CD4-positive, alpha-beta T cell (primary cell): ENCODE measurements around the gene GPR158. TPM values are rescaled to one million over a fixed set of nuclear protein-coding genes. Genes with fewer than 3 reads are reported as not detected.

Experiments used
- ATAC-seq: fragments of 200-7000 bp; cut with Tn5 transposase; one replicate; pipeline ENCODE4 v1.10.0; 2022; ENCODE audit warnings: mild to moderate bottlenecking; ENCODE audit not compliant: poor library complexity
- CTCF ChIA-PET: fragments of 350-600 bp; sonication (Branson Sonifier 250); formaldehyde crosslinking; loops from one replicate; lab custom pipeline; 2021; ENCODE audit warnings: antibody characterized with exemption, inconsistent platforms; lab: Charles Lee
- POLR2A ChIA-PET: fragments of 350-600 bp; sonication (Branson Sonifier 250); formaldehyde crosslinking; loops from one replicate; lab custom pipeline; 2021; ENCODE audit warnings: antibody characterized with exemption, inconsistent platforms; lab: Charles Lee
- DNase-seq, 14 experiments: peaks; one replicate each; pipeline ENCODE4 v3.0.0-alpha.2; 2013 to 2020; ENCODE audit warnings: mixed read lengths in 2 of 14
- H3K27ac ChIP-seq, 2 donors: one replicate each; pipeline versions ENCODE4 v1.5.1 to v1.7.0; 2013; ENCODE audit warnings: low read length in 2 of 2, low read depth in 1 of 2, mild to moderate bottlenecking in 1 of 2
- H3K27me3 ChIP-seq, 2 experiments: 1 replicate in 1 of 2; 2 replicates in 1 of 2; pipeline versions ENCODE4 v1.6.1 to v1.7.0; 2013; ENCODE audit warnings: low read length in 2 of 2, control low read depth in 1 of 2, mild to moderate bottlenecking in 1 of 2, moderate library complexity in 1 of 2; ENCODE audit not compliant: insufficient read depth in 2 of 2, control insufficient read depth in 1 of 2
- H3K36me3 ChIP-seq: one replicate; pipeline ENCODE4 v1.6.1; 2013; ENCODE audit warnings: low read length, control low read depth; ENCODE audit not compliant: insufficient read depth
- H3K4me1 ChIP-seq: one replicate; pipeline ENCODE4 v1.6.1; 2013; ENCODE audit warnings: low read length, control low read depth; ENCODE audit not compliant: insufficient read depth
- H3K4me3 ChIP-seq: one replicate; pipeline ENCODE4 v1.5.1; 2013; ENCODE audit warnings: mild to moderate bottlenecking, low read length, moderate library complexity
- H3K9me3 ChIP-seq, 2 experiments: 1 replicate in 1 of 2; 2 replicates in 1 of 2; pipeline versions ENCODE4 v1.6.1 to v1.7.0; 2013; ENCODE audit warnings: low read length in 2 of 2, mild to moderate bottlenecking in 2 of 2, control low read depth in 1 of 2, moderate library complexity in 1 of 2; ENCODE audit not compliant: control insufficient read depth in 1 of 2, insufficient read depth in 1 of 2
- H3K27ac Mint-ChIP-seq: one replicate; pipeline ENCODE4 v1.8.0; 2020; ENCODE audit warnings: mixed read lengths
- H3K27me3 Mint-ChIP-seq: one replicate; pipeline ENCODE4 v1.8.0; 2021; ENCODE audit warnings: mixed read lengths
- H3K36me3 Mint-ChIP-seq: one replicate; pipeline ENCODE4 v1.8.0; 2021; ENCODE audit warnings: low read depth, mixed read lengths
- H3K4me1 Mint-ChIP-seq: one replicate; pipeline ENCODE4 v1.8.0; 2021; ENCODE audit warnings: low read depth, mixed read lengths
- H3K4me3 Mint-ChIP-seq: one replicate; pipeline ENCODE4 v1.8.0; 2020; ENCODE audit warnings: mild to moderate bottlenecking, mixed read lengths
- H3K9me3 Mint-ChIP-seq: one replicate; pipeline ENCODE4 v1.8.0; 2020; ENCODE audit warnings: mixed read lengths
- CTCF ChIP-seq: fragments of 200-600 bp; IDR thresholded peaks from one replicate; pipeline ENCODE4 v1.8.0; 2022; ENCODE audit warnings: antibody characterized with exemption, mild to moderate bottlenecking
- intact Hi-C, 2 experiments: fragments of 100-400 bp; cut with DNase I in 1 of 2; cut with micrococcal nuclease in 1 of 2; formaldehyde crosslinking; loops; one replicate each; pipeline versions ENCODE4 v1.15.1 to v1.9.0; 2023 to 2025; cut with DNase I, micrococcal nuclease
- total RNA-seq, 174 experiments: library from RNA in 2 of 174; stranded (reverse) in 2 of 174; gene quantifications; one replicate each; pipeline ENCODE4 v1.2.3 and lab custom pipeline; 2021 to 2026

GPR158 gene
- total RNA-seq, 2 experiments from 2014 or later: not detected

DNA sequence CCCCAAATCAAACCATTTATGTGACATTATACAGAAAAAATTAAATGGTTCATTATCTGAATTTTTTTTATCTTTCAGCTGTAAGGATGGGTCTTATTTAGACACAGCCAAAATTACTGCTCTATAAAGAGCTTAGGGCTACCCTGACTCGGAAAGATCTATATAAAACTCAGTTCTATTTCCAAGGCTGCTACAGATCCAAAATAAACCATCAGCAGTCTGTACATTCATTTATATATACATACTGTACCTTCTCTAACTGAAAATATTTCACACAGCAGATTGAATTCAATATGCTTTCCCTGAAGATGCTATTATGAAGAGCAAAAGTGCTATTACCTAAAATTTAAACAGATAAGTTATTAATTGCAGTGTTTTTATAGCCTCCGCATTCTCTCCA is 471.6 kb downstream of the GPR158 start:
- no peak overlapping the region for H3K4me3 ChIP-seq
- no peak overlapping the region for H3K27ac ChIP-seq
- no peaks in the 10 kb centered on the region for H3K27me3 Mint-ChIP-seq
- no peaks in the 10 kb centered on the region for H3K4me1 ChIP-seq
- H3K4me3 Mint-ChIP-seq: no peak overlapping the region
- POLR2A ChIA-PET: no interaction called here
- intact Hi-C loops: no loop called here
- no peak for TF ChIP-seq CTCF
- H3K36me3 Mint-ChIP-seq: no peaks in the 10 kb centered on the region
- no peak overlapping the region for H3K27ac Mint-ChIP-seq
- no peaks in the 10 kb centered on the region for H3K9me3 ChIP-seq
- CTCF ChIA-PET: no interaction called here
- H3K4me1 Mint-ChIP-seq: no peaks in the 10 kb centered on the region
- H3K36me3 ChIP-seq: no peaks in the 10 kb centered on the region
- ATAC-seq (no peak), DNase-seq (no peak)
- peaks cover 3% of the 10 kb centered on the region for H3K9me3 Mint-ChIP-seq
- no peaks in the 10 kb centered on the region for H3K27me3 ChIP-seq

GRCh38 chr10:25651534-25651933 is 476.7 kb downstream of the GPR158 start:
- ChIA-PET CTCF (interaction anchor here (1.0 kb wide), 1 partner anchor 18 kb away, joined by 3 read pairs; no protein-coding TSS in a partner anchor), POLR2A (no interaction called here)
- H3K4me1 Mint-ChIP-seq: no peaks in the 10 kb centered on the region
- Histone ChIP-seq H3K4me1 (no peaks in the 10 kb centered on the region), H3K36me3 (no peaks in the 10 kb centered on the region), H3K9me3 (no peaks in the 10 kb centered on the region), H3K4me3 (no peak overlapping the region), H3K27me3 (no peaks in the 10 kb centered on the region), H3K27ac (no peak overlapping the region)
- intact Hi-C loops: no loop called here
- TF ChIP-seq CTCF: no peak
- no peaks in the 10 kb centered on the region for H3K27me3 Mint-ChIP-seq
- ATAC-seq (no peak), DNase-seq (no peak)
- H3K36me3 Mint-ChIP-seq: no peaks in the 10 kb centered on the region
- H3K27ac Mint-ChIP-seq: no peak overlapping the region
- H3K4me3 Mint-ChIP-seq: no peak overlapping the region
- H3K9me3 Mint-ChIP-seq: peaks cover 3% of the 10 kb centered on the region

Other genes starting within 250 kb of the GPR158 start
- gene PRTFDC1, start 222.4 kb upstream of the GPR158 start, total RNA-seq: under 1 TPM; 0.52 to 0.67 TPM
- not detected for gene ENKUR, start 158.8 kb upstream of the GPR158 start, total RNA-seq
- gene THNSL1, start 158.4 kb upstream of the GPR158 start, total RNA-seq: under 1 TPM; 0.31 to 0.52 TPM